Measurements from ENCODE around the gene PDZK1. TPM values are rescaled to one million over a fixed set of nuclear protein-coding genes. Genes with fewer than 3 reads are reported as not detected.

The PDZK1 gene
- total and polyA plus RNA-seq, 2 donors = 0.90 to 1.5 TPM

DNA sequence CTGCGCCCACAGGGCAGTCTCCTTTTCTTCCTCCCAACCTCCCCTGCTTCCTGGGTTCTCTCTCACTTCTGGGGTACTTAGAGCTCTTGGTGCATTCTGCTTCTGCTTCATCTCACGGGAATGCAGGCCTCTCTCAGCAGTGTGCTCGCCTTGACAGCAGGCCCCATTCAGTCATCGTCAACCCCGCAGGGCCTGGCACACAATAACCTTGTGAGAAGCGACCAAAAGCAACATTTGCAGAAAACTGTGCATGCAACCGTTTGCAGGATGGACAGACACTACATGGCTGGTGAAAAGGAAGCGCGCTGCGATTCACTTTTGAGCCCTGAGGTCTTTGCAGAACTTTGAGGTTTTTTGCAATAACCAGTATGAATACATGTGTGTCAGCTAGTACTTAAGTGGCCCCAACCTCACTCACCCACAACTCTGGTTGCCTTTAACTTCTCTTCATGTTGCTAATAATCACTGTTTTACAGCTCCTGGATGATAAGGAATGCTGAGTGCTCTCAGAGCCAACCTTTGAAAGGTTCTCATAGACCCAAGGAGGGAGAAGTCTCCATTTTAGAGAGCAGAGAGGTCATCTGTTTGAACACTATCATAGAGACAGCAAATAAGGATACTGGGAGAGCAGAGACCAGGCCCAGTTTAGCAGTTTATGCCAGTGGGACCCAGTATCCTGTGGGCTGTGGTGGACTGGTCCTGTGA is 9.6 kb upstream of the PDZK1 start:
- Histone ChIP-seq H3K4me1 (ENCODE audit: control insufficient read depth in 2 of 2, insufficient read depth in 2 of 2, low read length in 2 of 2) (peaks cover 0 to 9% of the 10 kb centered on the region in 2 donors), H3K36me3 (ENCODE audit: control insufficient read depth in 2 of 2, insufficient read depth in 2 of 2, low read length in 1 of 2) (no peaks in the 10 kb centered on the region), H3K27ac (ENCODE audit: low read depth in 1 of 2, low read length in 1 of 2) (no peak overlapping the region), H3K9me3 (ENCODE audit: control insufficient read depth in 2 of 2, insufficient read depth in 1 of 2, low read length in 1 of 2) (peaks cover 0 to 1% of the 10 kb centered on the region in 2 donors), H3K4me3 (ENCODE audit: low read length in 2 of 2) (no peak overlapping the region), H3K27me3 (ENCODE audit: control insufficient read depth in 2 of 2, insufficient read depth in 1 of 2, low read length in 1 of 2) (peaks cover 0 to 20% of the 10 kb centered on the region in 2 donors)
- no peak for DNase-seq (ENCODE audit: low read depth in 6 of 9, low spot score in 9 of 9)
- 84% methylated on average over 10 of the region's 10 CpGs for whole genome bisulfite sequencing

DNA sequence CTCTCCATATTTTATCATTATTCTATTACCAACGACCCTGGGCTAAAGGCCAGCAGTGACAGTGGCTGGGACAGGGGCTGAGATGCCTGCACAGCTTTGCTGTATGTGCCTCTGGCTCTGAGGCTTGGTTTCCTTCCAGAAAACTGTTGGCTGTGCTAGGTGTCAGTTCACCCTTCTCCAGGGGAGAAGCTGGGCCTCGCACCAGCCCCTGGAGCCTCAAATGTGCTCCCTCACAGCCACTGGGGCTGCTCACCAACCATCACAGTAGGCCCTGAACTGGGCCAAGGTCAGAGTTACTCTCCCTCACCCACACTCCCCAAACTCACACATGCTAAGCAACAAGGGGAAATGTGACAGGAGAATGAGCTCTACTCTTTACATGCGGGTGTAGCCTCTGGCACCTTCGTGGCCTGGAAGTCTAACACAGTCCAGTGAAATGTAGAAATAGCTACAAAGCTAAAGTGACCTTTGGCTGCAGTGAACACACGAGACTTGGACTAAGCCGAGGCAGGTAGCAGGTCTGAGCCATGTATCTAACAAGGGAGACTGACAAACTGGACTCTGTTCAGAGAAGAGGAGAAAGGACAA is 7.5 kb upstream of the PDZK1 start:
- peaks cover 0 to 2% of the 10 kb centered on the region in 2 donors for H3K27me3 ChIP-seq (ENCODE audit: control insufficient read depth in 2 of 2, insufficient read depth in 1 of 2, low read length in 1 of 2)
- no peak overlapping the region for H3K27ac ChIP-seq (ENCODE audit: low read depth in 1 of 2, low read length in 1 of 2)
- no peak overlapping the region for H3K4me3 ChIP-seq (ENCODE audit: low read length in 2 of 2)
- peaks cover 0 to 1% of the 10 kb centered on the region in 2 donors for H3K9me3 ChIP-seq (ENCODE audit: control insufficient read depth in 2 of 2, insufficient read depth in 1 of 2, low read length in 1 of 2)
- no peaks in the 10 kb centered on the region for H3K36me3 ChIP-seq (ENCODE audit: control insufficient read depth in 2 of 2, insufficient read depth in 2 of 2, low read length in 1 of 2)
- 93% methylated on average over 6 of the region's 6 CpGs for WGBS
- no peaks in the 10 kb centered on the region for H3K4me1 ChIP-seq (ENCODE audit: control insufficient read depth in 2 of 2, insufficient read depth in 2 of 2, low read length in 2 of 2)
- no peak for DNase-seq (ENCODE audit: low read depth in 6 of 9, low spot score in 9 of 9)

DNA sequence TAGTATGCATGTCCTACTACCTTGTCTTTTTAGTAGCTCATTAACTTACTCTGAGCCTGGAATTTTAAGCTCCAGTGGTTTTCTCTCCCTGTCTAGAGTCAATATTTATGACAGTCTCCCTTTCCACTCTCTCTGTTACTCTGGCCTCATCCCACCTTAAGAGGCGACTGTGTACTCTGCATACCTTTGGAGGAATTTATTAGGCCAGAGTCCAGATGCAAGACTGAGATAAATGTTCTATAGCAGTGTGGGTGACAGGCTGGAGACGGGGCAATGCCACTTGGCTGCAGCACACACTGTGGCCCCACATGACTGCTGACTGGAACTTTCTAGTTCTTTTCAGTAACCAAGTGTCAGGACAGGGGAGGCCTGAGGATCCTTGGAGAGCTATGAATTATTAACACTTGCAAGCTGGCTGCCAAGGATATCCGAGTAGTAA is 4.1 kb upstream of the PDZK1 start:
- Histone ChIP-seq H3K9me3 (ENCODE audit: control insufficient read depth in 2 of 2, insufficient read depth in 1 of 2, low read length in 1 of 2) (peaks cover 0 to 1% of the 10 kb centered on the region in 2 donors), H3K4me1 (ENCODE audit: control insufficient read depth in 2 of 2, insufficient read depth in 2 of 2, low read length in 2 of 2) (no peaks in the 10 kb centered on the region), H3K4me3 (ENCODE audit: low read length in 2 of 2) (no peak overlapping the region), H3K27me3 (ENCODE audit: control insufficient read depth in 2 of 2, insufficient read depth in 1 of 2, low read length in 1 of 2) (no peaks in the 10 kb centered on the region), H3K27ac (ENCODE audit: low read depth in 1 of 2, low read length in 1 of 2) (no peak overlapping the region), H3K36me3 (ENCODE audit: control insufficient read depth in 2 of 2, insufficient read depth in 2 of 2, low read length in 1 of 2) (no peaks in the 10 kb centered on the region)
- DNase-seq (ENCODE audit: low read depth in 6 of 9, low spot score in 9 of 9) = no peak
- 93% methylated on average over 3 of the region's 3 CpGs for WGBS

DNA sequence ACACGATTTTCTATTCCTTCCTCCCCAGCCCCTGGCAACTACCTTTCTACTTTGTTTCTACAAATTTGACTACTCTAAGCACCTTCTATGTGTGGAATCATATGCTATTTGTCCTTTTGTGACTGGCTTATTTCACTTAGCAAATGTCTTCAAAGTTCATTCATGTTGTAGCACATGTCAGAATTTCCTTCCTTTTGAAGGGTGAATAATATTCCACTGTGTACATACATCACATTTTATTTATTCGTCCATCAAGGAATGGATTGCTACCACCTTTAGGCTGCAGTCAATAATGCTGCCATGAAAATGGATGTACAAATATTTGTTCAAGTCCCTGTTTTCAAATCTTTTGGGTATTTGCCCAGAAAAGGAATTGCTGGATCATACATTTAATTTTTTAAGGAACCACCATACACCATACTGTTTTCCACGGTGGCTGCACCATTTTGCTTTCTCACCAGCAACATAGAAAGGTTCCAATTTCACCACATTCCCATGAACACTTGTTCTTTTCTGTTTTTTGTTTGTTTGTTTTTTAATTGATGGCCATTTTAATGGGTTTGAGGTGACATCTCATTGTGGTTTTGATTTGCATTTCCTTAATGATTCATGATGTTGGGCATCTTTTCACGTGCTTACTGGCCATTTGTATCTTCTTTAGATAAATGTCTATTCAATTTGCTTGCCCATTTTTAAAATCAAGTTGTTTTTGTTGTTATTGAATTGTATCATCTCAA is 3.3 kb upstream of the PDZK1 start:
- Histone ChIP-seq H3K4me1 (ENCODE audit: control insufficient read depth in 2 of 2, insufficient read depth in 2 of 2, low read length in 2 of 2) (no peaks in the 10 kb centered on the region), H3K9me3 (ENCODE audit: control insufficient read depth in 2 of 2, insufficient read depth in 1 of 2, low read length in 1 of 2) (peaks cover 0 to 1% of the 10 kb centered on the region in 2 donors), H3K36me3 (ENCODE audit: control insufficient read depth in 2 of 2, insufficient read depth in 2 of 2, low read length in 1 of 2) (no peaks in the 10 kb centered on the region), H3K27me3 (ENCODE audit: control insufficient read depth in 2 of 2, insufficient read depth in 1 of 2, low read length in 1 of 2) (no peaks in the 10 kb centered on the region), H3K4me3 (ENCODE audit: low read length in 2 of 2) (no peak overlapping the region), H3K27ac (ENCODE audit: low read depth in 1 of 2, low read length in 1 of 2) (no peak overlapping the region)
- DNase-seq (ENCODE audit: low read depth in 6 of 9, low spot score in 9 of 9) = no peak
- 93% methylated on average over 4 of the region's 4 CpGs for WGBS

DNA sequence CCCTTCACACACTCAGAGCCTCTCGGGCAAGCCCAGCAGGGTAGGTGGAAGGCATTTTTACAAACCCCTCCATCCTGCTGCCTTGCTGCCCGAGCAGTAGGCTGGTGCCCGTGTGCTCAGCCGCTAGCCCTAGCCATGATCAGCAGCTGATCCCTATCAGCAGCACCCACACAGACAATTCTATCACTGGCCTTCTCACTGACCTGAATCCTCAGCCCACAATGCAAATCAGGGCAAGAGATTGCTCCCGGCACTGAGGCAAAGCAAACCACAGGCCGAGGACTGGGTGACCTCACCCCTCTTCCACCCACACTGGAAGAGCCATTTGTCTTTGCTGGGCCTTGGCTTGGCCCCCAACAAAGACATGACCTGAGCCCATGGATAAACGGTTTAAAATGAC is 895 bp upstream of the PDZK1 start:
- Histone ChIP-seq H3K4me3 (ENCODE audit: low read length in 2 of 2) (no peak overlapping the region), H3K36me3 (ENCODE audit: control insufficient read depth in 2 of 2, insufficient read depth in 2 of 2, low read length in 1 of 2) (no peaks in the 10 kb centered on the region), H3K9me3 (ENCODE audit: control insufficient read depth in 2 of 2, insufficient read depth in 1 of 2, low read length in 1 of 2) (no peaks in the 10 kb centered on the region), H3K27me3 (ENCODE audit: control insufficient read depth in 2 of 2, insufficient read depth in 1 of 2, low read length in 1 of 2) (no peaks in the 10 kb centered on the region), H3K4me1 (ENCODE audit: control insufficient read depth in 2 of 2, insufficient read depth in 2 of 2, low read length in 2 of 2) (no peaks in the 10 kb centered on the region), H3K27ac (ENCODE audit: low read depth in 1 of 2, low read length in 1 of 2) (no peak overlapping the region)
- no peak for DNase-seq (ENCODE audit: low read depth in 6 of 9, low spot score in 9 of 9)
- 84% methylated on average over 7 of the region's 7 CpGs for WGBS

DNA sequence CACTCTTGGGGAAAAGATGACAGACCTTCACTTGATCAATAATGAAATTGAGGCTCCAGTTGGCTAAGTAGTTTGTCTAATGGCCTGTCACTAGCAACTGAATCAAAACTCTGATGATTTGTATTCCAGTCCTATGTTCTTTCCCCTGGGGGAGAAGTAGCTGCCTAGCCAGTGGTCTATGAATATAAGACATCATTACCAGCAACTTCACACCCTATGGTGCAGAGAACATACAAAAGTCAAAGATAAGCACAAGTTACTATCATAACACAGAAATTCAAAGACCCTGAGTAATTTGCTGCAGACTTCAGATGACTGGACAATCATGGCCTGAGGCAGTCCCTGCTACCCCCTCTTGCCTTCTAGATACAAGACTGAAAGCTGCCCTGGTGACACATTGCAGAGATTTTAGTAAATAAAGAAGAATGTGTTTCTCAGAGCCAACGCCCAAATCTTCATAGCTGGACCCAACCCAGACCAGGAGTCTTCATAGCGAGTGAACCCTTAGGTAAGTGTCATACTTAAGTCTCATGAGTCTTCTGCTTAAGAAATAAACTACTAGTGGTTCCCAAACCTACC is 993 bp downstream of the PDZK1 start:
- Histone ChIP-seq H3K4me1 (ENCODE audit: control insufficient read depth in 2 of 2, insufficient read depth in 2 of 2, low read length in 2 of 2) (no peaks in the 10 kb centered on the region), H3K27me3 (ENCODE audit: control insufficient read depth in 2 of 2, insufficient read depth in 1 of 2, low read length in 1 of 2) (no peaks in the 10 kb centered on the region), H3K4me3 (ENCODE audit: low read length in 2 of 2) (no peak overlapping the region), H3K36me3 (ENCODE audit: control insufficient read depth in 2 of 2, insufficient read depth in 2 of 2, low read length in 1 of 2) (no peaks in the 10 kb centered on the region), H3K9me3 (ENCODE audit: control insufficient read depth in 2 of 2, insufficient read depth in 1 of 2, low read length in 1 of 2) (no peaks in the 10 kb centered on the region), H3K27ac (ENCODE audit: low read depth in 1 of 2, low read length in 1 of 2) (no peak overlapping the region)
- DNase-seq (ENCODE audit: low read depth in 6 of 9, low spot score in 9 of 9) = no peak
- WGBS = 93% methylated on average over 2 of the region's 2 CpGs

DNA sequence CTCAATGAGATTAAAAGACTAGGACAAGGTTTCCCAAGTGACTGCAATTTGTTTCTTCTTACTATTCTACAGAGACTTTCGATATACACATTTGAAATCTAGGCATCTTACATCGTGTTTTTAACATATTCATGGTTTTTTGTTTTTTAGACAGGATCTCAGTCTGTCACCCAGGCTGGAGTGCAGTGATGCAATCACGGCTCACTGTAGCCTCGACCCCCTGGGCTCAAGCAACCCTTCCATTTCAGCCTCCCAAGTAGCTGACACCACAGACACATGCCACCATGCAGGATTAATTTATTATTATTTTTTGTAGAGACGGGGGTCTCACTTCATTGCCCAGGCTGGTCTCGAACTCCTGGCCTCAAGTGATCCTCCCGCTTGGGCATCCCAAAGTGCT is 1.5 kb downstream of the PDZK1 start:
- Histone ChIP-seq H3K4me1 (ENCODE audit: control insufficient read depth in 2 of 2, insufficient read depth in 2 of 2, low read length in 2 of 2) (no peaks in the 10 kb centered on the region), H3K4me3 (ENCODE audit: low read length in 2 of 2) (no peak overlapping the region), H3K27ac (ENCODE audit: low read depth in 1 of 2, low read length in 1 of 2) (no peak overlapping the region), H3K27me3 (ENCODE audit: control insufficient read depth in 2 of 2, insufficient read depth in 1 of 2, low read length in 1 of 2) (no peaks in the 10 kb centered on the region), H3K36me3 (ENCODE audit: control insufficient read depth in 2 of 2, insufficient read depth in 2 of 2, low read length in 1 of 2) (no peaks in the 10 kb centered on the region), H3K9me3 (ENCODE audit: control insufficient read depth in 2 of 2, insufficient read depth in 1 of 2, low read length in 1 of 2) (no peaks in the 10 kb centered on the region)
- 94% methylated on average over 7 of the region's 7 CpGs for WGBS
- DNase-seq (ENCODE audit: low read depth in 6 of 9, low spot score in 9 of 9) = no peak

DNA sequence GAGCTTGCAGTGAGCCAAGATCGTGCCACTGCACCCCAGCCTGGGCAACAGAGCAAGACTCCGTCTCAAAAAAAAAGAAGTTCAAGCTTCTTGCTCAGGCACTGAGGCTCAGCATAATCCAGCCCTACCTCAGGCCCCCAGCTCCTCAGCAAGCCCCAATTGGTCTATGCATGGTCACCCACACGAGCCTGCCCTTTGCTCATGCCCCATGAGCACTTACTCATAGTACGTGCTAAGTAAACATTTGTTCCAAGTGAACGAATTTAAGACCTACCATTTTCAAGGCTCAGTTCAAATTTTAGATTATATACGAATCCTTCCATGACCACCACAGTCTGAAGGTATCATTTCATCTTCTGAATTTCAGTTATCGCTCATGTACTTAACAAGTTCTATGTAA is 4.3 kb downstream of the PDZK1 start:
- H3K27ac ChIP-seq (ENCODE audit: low read depth in 1 of 2, low read length in 1 of 2) = no peak overlapping the region
- 96% methylated on average over 7 of the region's 7 CpGs for WGBS
- no peaks in the 10 kb centered on the region for H3K9me3 ChIP-seq (ENCODE audit: control insufficient read depth in 2 of 2, insufficient read depth in 1 of 2, low read length in 1 of 2)
- H3K36me3 ChIP-seq (ENCODE audit: control insufficient read depth in 2 of 2, insufficient read depth in 2 of 2, low read length in 1 of 2) = no peaks in the 10 kb centered on the region
- no peaks in the 10 kb centered on the region for H3K4me1 ChIP-seq (ENCODE audit: control insufficient read depth in 2 of 2, insufficient read depth in 2 of 2, low read length in 2 of 2)
- no peak overlapping the region for H3K4me3 ChIP-seq (ENCODE audit: low read length in 2 of 2)
- no peak for DNase-seq (ENCODE audit: low read depth in 6 of 9, low spot score in 9 of 9)
- no peaks in the 10 kb centered on the region for H3K27me3 ChIP-seq (ENCODE audit: control insufficient read depth in 2 of 2, insufficient read depth in 1 of 2, low read length in 1 of 2)

DNA sequence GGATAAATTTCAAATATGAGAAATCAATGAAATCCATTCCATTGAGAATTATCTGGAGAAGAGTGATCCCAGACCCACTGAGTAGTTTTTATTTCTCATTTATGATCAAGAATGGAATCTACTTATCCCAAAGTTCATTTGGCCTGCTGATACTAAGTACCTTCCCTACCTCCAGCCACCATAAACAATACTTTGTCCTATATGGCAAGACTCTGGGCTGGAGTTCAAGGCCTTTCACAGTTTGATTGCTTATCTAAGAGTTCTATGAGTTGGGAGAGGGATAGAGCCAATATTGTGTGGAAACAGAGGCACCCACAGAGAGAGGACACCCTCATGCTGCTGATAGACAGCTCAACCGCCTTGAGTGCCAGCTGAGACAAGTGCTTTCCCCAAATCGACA is 5.1 kb downstream of the PDZK1 start:
- no peak for DNase-seq (ENCODE audit: low read depth in 6 of 9, low spot score in 9 of 9)
- WGBS = 90% methylated on average over 2 of the region's 2 CpGs
- Histone ChIP-seq H3K36me3 (ENCODE audit: control insufficient read depth in 2 of 2, insufficient read depth in 2 of 2, low read length in 1 of 2) (no peaks in the 10 kb centered on the region), H3K9me3 (ENCODE audit: control insufficient read depth in 2 of 2, insufficient read depth in 1 of 2, low read length in 1 of 2) (no peaks in the 10 kb centered on the region), H3K27ac (ENCODE audit: low read depth in 1 of 2, low read length in 1 of 2) (no peak overlapping the region), H3K4me1 (ENCODE audit: control insufficient read depth in 2 of 2, insufficient read depth in 2 of 2, low read length in 2 of 2) (no peaks in the 10 kb centered on the region), H3K4me3 (ENCODE audit: low read length in 2 of 2) (no peak overlapping the region), H3K27me3 (ENCODE audit: control insufficient read depth in 2 of 2, insufficient read depth in 1 of 2, low read length in 1 of 2) (no peaks in the 10 kb centered on the region)
